ENCODE data around the gene LRRC8B.
"Not testable (repeated sequence)": the region's sequence is repeated elsewhere in the genome, so short reads cannot be mapped to it uniquely, and the experiment has no call there.

The LRRC8B gene

DNA sequence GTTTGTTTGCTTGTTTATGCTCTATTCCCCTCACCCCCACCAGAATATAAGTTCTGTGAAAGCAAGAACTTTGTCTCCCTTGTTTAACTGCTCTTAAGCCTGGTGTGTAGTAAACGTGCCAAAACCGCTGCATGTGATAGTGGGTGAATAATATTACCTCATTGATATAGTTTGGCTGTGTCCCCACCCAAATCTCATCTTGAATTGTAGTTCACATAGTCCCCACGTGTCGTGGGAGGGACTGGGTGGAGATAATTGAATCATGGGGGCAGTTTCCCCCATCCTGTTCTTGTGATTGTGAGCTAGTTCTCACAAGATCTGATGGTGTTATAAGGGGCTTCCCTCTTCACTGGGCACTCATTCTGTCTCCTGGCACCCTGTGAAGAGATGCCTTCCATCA lies 7.6 kb downstream of the LRRC8B start:
- DNase-seq: no peak
- peaks cover 74% of the 10 kb centered on the region for H3K36me3 Mint-ChIP-seq (ENCODE audit: low read depth)
- H3K4me1 Mint-ChIP-seq (ENCODE audit: low read depth): peaks cover 73% of the 10 kb centered on the region
- peak overlapping the region; percentile 3 for H3K4me3 Mint-ChIP-seq
- H3K27ac Mint-ChIP-seq: peak overlapping the region; percentile 50
- H3K9me3 Mint-ChIP-seq: peaks cover 8% of the 10 kb centered on the region
- H3K27me3 Mint-ChIP-seq: no peaks in the 10 kb centered on the region

DNA sequence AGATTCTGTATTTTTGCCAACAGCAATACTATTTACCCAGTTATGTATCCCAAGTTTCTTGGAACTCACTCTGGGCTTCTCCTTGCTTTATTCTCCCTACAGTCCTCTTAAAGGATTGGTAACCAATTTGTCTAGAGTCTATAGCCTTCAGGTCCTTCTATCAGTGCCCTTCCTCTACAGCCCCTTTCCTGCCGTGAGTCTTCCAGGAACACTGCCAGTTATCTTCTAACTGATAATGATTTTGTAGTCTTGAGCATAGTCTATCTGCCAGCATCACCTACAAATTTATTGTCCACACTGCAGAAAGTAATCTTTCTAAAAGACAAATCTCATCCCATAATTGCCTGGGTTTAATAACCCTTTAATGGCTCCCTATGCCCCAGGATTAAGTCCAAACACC lies 8.2 kb downstream of the LRRC8B start:
- Mint-ChIP-seq H3K27me3 (no peaks in the 10 kb centered on the region), H3K27ac (peak overlapping the region; percentile 57)

DNA sequence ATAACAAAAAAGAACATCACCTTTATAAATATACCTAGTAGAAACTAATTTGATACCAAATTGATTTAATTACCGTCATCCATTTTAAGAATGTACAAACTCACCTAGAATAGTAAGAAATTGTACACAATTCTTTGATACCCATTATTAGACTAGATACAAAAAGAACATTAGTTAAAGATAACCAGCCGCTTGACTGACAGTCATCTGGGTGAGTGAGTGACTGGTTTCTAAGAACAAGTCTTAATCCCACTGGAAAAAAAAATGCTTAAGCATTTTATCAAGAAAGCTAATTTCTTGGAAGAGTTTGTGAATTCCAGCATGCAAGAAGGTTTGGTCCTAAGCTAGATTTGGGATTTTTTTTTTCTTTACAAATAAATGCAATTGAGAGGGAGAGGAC lies 10.9 kb downstream of the LRRC8B start:
- peaks cover 15% of the 10 kb centered on the region for H3K9me3 Mint-ChIP-seq
- peaks cover 93% of the 10 kb centered on the region for H3K4me1 Mint-ChIP-seq (ENCODE audit: low read depth)

More for the DNA sequence above, 8.2 kb downstream of the LRRC8B start:
- H3K36me3 Mint-ChIP-seq (ENCODE audit: low read depth): peaks cover 80% of the 10 kb centered on the region
- H3K4me3 Mint-ChIP-seq: no peak overlapping the region
- no peak for DNase-seq
- peaks cover 10% of the 10 kb centered on the region for H3K9me3 Mint-ChIP-seq
- H3K4me1 Mint-ChIP-seq (ENCODE audit: low read depth): peaks cover 79% of the 10 kb centered on the region

DNA sequence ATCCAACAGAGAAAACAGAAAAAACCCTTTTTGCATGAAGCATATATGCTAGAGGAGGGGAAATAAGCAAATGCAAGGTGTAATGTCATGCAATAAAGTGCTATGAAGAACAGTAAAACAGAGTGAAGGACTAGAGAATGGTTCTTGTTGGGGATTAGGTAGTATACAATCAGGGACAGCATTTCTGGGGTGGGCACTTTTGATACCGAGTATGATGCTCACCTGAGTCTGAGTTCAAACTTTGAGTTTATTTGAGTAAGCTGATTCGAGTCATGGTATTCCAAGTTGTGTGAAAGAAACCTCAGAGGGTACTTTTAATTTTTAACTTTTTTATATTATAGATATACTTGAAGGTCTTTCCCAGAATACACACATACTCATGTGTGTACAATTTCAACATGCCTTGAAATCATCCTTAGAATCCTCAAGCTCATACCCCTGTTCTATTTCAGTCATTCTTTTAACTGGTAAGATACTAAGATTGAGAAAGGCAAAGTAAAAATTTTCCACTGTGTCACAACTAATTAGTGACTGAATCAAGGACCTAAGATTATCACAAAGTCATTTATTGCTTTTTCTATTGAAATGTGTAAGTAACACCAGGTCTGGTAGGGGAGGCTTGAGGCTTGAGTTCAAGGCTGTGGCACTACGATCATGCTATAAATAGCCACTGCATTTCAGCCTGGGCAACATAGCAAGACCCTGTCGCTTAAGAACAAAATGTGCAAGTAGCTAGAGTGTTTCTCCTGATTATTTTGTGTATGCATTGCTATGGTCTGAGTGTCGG lies 12.1 kb downstream of the LRRC8B start:
- Mint-ChIP-seq H3K4me3 (peak overlapping the region; percentile 28), H3K9me3 (peaks cover 15% of the 10 kb centered on the region), H3K36me3 (ENCODE audit: low read depth) (peaks cover 90% of the 10 kb centered on the region), H3K27ac (peak overlapping the region; percentile 96), H3K4me1 (ENCODE audit: low read depth) (peaks cover 90% of the 10 kb centered on the region), H3K27me3 (no peaks in the 10 kb centered on the region)
- no peak for DNase-seq

More for the DNA sequence above, 10.9 kb downstream of the LRRC8B start:
- Mint-ChIP-seq H3K27me3 (no peaks in the 10 kb centered on the region), H3K27ac (peak overlapping the region; percentile 96), H3K4me3 (no peak overlapping the region), H3K36me3 (ENCODE audit: low read depth) (peaks cover 93% of the 10 kb centered on the region)
- DNase-seq: no peak

DNA sequence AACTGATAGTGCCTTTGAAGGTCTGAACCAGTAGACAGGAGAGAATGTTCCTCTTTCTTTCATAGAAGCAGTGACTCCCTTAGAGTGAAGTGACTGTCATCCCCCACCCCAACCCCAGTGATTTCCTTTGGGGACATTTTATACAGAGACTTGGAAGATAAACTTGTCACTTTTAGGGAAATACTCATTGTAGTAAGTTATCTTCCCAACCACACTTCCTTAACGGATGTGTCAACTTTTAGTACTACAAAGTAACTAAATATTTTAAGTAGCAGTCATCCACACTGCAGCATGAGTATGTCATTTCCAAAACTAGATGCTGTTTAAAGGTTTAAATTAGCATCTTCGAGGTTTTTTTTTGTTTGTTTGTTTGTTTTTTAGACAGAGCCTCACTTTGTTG lies 13.7 kb downstream of the LRRC8B start:
- DNase-seq: no peak
- peak overlapping the region; percentile 96 for H3K27ac Mint-ChIP-seq
- H3K4me3 Mint-ChIP-seq: peak overlapping the region; percentile 41
- H3K27me3 Mint-ChIP-seq: no peaks in the 10 kb centered on the region
- H3K36me3 Mint-ChIP-seq (ENCODE audit: low read depth): peaks cover 89% of the 10 kb centered on the region
- H3K9me3 Mint-ChIP-seq: peaks cover 10% of the 10 kb centered on the region
- peaks cover 88% of the 10 kb centered on the region for H3K4me1 Mint-ChIP-seq (ENCODE audit: low read depth)

DNA sequence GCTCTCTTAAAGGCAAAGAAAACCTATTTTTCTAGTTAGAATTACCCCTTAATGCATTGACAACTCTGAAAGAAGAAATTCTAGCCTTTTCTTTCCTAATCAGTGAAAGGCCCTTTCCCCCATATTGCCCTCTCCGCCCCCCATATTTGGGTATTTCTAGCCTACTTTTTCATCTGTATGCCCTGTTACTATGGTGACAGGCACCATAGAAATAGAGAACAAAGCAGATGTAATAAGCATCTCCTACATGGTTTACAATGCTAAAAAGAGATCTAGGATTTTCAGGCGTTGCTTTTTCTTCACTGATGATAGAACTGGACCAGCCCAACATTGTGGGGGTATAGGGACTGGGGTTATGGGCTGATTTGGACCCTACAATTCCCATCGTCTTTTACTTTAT lies 14.5 kb downstream of the LRRC8B start:
- H3K4me1 Mint-ChIP-seq (ENCODE audit: low read depth): peaks cover 84% of the 10 kb centered on the region
- H3K4me3 Mint-ChIP-seq: peak overlapping the region; percentile 33
- peaks cover 10% of the 10 kb centered on the region for H3K9me3 Mint-ChIP-seq
- peaks cover 85% of the 10 kb centered on the region for H3K36me3 Mint-ChIP-seq (ENCODE audit: low read depth)
- H3K27ac Mint-ChIP-seq: peak overlapping the region; percentile 96
- H3K27me3 Mint-ChIP-seq: no peaks in the 10 kb centered on the region
- DNase-seq: no peak

DNA sequence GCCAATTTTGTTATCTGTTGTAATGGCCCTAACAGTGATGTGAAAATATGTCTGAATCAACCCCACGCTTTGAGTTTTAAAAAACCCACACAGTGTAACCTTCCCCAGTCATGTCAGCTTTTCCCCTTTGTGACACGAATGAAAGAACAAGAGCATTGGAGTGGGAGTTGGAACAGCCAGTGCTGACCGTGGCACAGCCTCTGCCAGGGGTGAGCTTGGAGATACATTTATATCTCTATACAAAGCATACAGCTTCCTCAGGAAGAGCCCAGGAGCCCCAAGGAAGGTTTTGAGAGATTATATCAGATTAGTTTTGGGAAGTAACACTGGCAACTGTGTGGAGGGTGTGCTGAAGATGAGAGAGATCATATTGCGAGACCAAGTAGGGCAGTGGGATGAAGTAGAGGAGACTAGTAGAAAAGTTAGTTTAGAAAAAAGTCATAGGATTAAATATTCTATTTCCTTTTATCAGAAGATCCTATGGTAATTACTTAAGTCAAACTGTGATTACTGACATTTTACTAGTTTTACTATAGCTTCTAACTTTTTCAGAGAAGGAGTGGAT lies 15.9 kb downstream of the LRRC8B start:
- Mint-ChIP-seq H3K36me3 (ENCODE audit: low read depth) (peaks cover 83% of the 10 kb centered on the region), H3K4me3 (peak overlapping the region; percentile 59), H3K27ac (peak overlapping the region; percentile 95), H3K4me1 (ENCODE audit: low read depth) (peaks cover 84% of the 10 kb centered on the region), H3K27me3 (no peaks in the 10 kb centered on the region), H3K9me3 (peaks cover 10% of the 10 kb centered on the region)
- DNase-seq: no peak

DNA sequence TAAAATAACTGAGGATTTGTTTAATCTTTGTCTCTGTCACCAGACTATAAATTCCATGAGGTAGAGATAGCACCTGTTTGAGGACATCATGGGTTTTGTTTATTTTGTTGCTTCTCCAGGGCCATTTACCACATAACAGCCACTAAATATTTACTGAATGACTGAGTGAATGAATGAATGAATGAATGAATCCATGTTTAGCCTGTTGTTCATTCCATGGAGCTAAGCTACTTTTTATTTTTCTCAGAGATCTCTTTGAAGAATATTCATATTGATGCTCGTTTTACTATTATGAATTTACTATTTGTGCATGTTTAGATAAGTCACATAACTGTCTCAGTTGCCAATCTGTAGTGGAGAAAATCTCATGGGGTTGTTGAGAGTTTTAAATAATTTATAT lies 17.7 kb downstream of the LRRC8B start:
- H3K27ac Mint-ChIP-seq: peak overlapping the region; percentile 84

DNA sequence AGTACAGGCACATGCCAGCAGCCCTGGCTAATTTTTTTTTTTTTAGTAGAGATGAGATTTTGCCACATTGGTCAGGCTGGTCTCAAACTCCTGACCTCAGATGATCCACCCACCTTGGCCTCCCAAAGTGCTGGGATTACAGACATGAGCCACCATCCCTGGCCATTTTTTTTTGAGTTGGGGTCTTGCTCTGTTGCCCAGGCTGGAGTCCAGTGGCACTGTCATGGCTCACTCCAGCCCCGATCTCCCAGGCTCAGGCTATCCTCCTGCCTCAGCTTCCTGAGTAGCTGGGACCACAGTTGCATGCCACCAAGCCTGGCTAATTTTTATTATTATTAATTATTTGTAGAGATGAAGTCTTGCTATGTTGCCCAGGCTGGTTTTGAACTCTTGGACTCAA lies 19.0 kb downstream of the LRRC8B start:
- H3K4me3 Mint-ChIP-seq, H3K27me3 Mint-ChIP-seq, H3K9me3 Mint-ChIP-seq, DNase-seq: not testable (repeated sequence)
- Mint-ChIP-seq H3K36me3 (ENCODE audit: low read depth) (peaks cover 78% of the 10 kb centered on the region), H3K4me1 (ENCODE audit: low read depth) (peaks cover 83% of the 10 kb centered on the region), H3K27ac (peak overlapping the region; percentile 99)

More for the DNA sequence above, 17.7 kb downstream of the LRRC8B start:
- Mint-ChIP-seq H3K4me1 (ENCODE audit: low read depth) (peaks cover 83% of the 10 kb centered on the region), H3K27me3 (no peaks in the 10 kb centered on the region), H3K36me3 (ENCODE audit: low read depth) (peaks cover 81% of the 10 kb centered on the region), H3K9me3 (peaks cover 6% of the 10 kb centered on the region), H3K4me3 (no peak overlapping the region)
- DNase-seq: no peak

DNA sequence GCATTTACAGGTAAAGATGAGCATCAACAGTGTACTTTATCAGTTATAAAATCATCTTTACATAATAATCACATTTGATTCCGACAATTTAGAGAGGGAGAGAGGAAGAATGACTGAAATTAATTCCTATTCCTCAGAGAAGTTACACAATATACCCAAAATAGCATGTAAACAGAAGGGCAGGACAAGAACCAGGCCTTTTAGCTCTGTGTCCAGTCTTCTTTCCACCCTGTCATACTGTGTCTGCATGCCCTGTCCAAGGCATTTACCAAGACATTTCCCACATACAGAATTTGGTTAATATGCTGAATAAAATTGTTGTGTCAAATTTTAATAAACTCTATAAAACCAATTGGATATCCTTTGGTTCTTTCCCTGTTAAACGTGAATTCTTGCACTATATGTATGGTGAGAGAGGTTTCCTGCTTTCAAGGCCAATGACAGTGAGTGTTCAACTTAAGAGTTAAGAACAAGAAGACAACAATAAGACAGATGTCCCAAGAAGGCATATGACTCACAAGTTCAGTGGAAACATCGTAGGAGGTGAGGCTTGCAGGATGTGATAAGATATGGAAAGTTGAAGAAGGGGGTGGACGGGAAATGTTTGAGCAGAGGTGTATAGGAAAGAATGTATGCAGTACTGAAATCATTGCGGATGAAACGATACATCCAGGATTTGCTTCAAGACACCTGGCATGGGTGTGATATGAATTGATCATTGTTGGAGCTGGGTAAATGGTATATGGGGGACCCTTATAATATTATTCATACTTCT lies 20.8 kb downstream of the LRRC8B start:
- Mint-ChIP-seq H3K9me3 (no peaks in the 10 kb centered on the region), H3K4me3 (peak overlapping the region; percentile 53), H3K27me3 (no peaks in the 10 kb centered on the region), H3K36me3 (ENCODE audit: low read depth) (peaks cover 85% of the 10 kb centered on the region), H3K27ac (peak overlapping the region; percentile 99), H3K4me1 (ENCODE audit: low read depth) (peaks cover 87% of the 10 kb centered on the region)
- DNase-seq: no peak

DNA sequence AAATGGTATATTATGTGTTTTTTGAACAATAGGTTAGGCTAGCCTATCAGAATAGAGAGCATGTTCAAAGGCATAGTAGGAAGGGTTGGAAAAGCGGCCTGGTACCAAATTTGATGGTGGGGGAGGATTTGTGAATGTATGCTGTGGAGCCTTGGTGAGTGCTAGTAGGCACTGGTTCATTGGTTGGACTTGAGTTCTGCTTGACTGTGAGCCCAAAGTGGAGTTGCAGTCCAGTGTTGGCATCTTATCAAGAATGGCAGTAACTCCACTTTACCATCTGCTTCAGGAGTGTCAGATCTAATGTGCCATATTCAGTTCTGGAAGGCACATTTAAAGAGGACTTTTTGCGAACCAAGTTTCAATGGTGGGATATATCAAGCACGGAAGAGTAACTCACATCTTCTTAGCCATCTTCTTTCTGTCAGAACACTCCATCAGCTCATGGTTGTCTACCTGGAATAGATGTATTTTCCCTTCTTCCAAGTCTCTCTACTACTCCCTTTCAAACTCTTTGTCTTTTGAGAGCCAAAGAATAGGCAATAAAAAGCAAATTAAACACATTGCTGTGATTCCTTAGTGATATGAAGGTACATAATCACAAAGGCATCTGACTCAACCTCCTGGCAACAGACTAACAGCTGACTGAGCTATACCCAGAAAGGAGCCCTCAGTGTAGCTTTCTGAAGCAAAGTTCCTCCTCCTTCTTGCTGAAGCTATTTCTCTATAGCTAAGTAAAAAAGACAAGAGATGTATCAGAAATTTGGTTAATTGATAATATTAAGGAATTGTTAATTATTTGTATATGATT lies 21.7 kb downstream of the LRRC8B start:
- H3K4me1 Mint-ChIP-seq (ENCODE audit: low read depth): peaks cover 87% of the 10 kb centered on the region
- no peaks in the 10 kb centered on the region for H3K9me3 Mint-ChIP-seq
- H3K4me3 Mint-ChIP-seq: peak overlapping the region; percentile 60
- H3K27ac Mint-ChIP-seq: peak overlapping the region; percentile 99
- peaks cover 85% of the 10 kb centered on the region for H3K36me3 Mint-ChIP-seq (ENCODE audit: low read depth)
- DNase-seq: no peak
- H3K27me3 Mint-ChIP-seq: no peaks in the 10 kb centered on the region

DNA sequence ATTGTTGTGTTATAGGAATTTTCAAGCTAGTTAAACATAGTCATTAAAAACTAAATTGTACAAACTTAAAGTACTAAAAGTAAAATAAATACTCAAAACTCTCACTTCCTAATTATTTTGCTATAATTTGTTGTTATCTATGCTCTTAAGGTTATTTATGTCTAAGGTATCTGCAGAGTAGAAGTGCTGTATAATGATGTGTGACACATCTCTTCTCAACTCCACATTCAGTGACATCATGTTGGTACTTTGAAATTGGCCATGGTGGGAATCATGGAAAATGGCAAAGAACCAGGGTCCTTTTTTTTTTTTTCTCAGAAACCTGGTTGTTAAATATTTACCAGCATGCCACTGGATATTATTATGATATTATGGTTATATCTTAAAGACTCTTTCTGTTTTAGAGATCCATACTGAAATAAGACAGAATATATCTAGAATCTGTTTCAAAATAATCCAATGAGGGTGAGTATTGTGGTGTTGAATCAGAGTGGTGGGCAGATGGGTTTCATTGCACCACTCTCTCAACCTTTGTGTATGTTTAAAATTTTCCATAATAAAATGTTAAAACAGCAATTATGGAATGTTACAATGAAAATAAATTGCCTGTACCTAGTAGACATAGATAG lies 22.4 kb downstream of the LRRC8B start:
- H3K36me3 Mint-ChIP-seq (ENCODE audit: low read depth): peaks cover 85% of the 10 kb centered on the region
- H3K27me3 Mint-ChIP-seq: no peaks in the 10 kb centered on the region
- H3K4me3 Mint-ChIP-seq: peak overlapping the region; percentile 60
- peaks cover 89% of the 10 kb centered on the region for H3K4me1 Mint-ChIP-seq (ENCODE audit: low read depth)
- DNase-seq: no peak
- no peaks in the 10 kb centered on the region for H3K9me3 Mint-ChIP-seq
- peak overlapping the region; percentile 99 for H3K27ac Mint-ChIP-seq

DNA sequence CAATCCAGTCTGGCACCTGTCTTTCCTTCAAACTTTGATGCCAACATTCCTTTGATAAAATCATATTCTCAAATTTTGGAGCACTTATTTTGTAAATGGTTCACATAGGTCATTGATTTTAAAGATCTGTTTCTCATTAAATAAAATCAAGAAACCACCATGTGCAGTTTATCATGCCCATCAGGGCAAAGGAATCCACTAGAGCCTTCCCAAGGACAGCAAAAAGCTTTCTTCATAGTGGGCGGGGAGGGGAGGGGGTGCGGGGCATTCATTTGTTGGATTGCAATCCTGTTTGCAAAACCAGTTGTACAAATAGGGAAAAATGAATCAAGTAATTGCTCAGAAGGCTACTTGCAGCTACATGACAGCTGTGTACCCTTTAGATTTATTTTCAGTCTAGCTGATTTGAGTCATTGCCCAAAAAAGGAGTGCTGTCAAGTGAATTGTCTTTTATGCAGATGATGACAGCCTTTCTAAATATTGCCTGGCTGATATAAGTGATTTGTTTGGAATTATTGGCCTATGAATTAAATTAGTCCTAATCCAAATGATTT lies 23.0 kb downstream of the LRRC8B start:
- Mint-ChIP-seq H3K9me3 (no peaks in the 10 kb centered on the region), H3K4me1 (ENCODE audit: low read depth) (peaks cover 88% of the 10 kb centered on the region), H3K27me3 (no peaks in the 10 kb centered on the region), H3K4me3 (peak overlapping the region; percentile 60), H3K36me3 (ENCODE audit: low read depth) (peaks cover 84% of the 10 kb centered on the region), H3K27ac (peak overlapping the region; percentile 99)
- DNase-seq: peak; percentile 53

Data from activated T-cell treated with anti-CD3 and anti-CD28 coated beads, Interleukin-2, amount 50 U/mL, for 24 hours (primary cell).